Fibroblast of villous mesenchyme (primary cell): ENCODE measurements around the gene ADARB2. TPM values are rescaled to one million over a fixed set of nuclear protein-coding genes. Genes with fewer than 3 reads are reported as not detected.

Experiments used
- DNase-seq: peaks from one replicate; pipeline ENCODE4 v3.0.0-alpha.2; 2010; ENCODE audit warnings: low read depth
- H3K4me3 ChIP-seq: 2 replicates; pipeline ENCODE4 v1.5.1; 2011; ENCODE audit warnings: low read depth, mild to moderate bottlenecking, low read length
- CTCF ChIP-seq: IDR thresholded peaks from 2 replicates; pipeline ENCODE4 v1.5.1; 2012; ENCODE audit warnings: low read depth, mild to moderate bottlenecking, low read length; ENCODE audit not compliant: insufficient read depth
- total RNA-seq: library from RNA; depleted of rRNA; stranded (reverse); fragments of >200 nt; gene quantifications from 2 replicates; pipeline ENCODE4 v1.2.3, GENCODE V29; 2012

Gene ADARB2
- total RNA-seq, 1 donor, result not detected

GRCh38 chr10:1411956-1412355, 325.4 kb downstream of the ADARB2 start:
- TF ChIP-seq CTCF, result no peak
- DNase-seq, result no peak
- H3K4me3 ChIP-seq, result no peak overlapping the region

GRCh38 chr10:1411451-1411850, 325.9 kb downstream of the ADARB2 start:
- TF ChIP-seq CTCF, result no peak
- H3K4me3 ChIP-seq, result no peak overlapping the region
- DNase-seq, result no peak

GRCh38 chr10:1410469-1411395, 326.6 kb downstream of the ADARB2 start:
- no peak overlapping the region for H3K4me3 ChIP-seq
- no peak for DNase-seq
- TF ChIP-seq CTCF, result no peak

GRCh38 chr10:1410032-1410431, 327.3 kb downstream of the ADARB2 start:
- TF ChIP-seq CTCF, result no peak
- DNase-seq, result no peak
- no peak overlapping the region for H3K4me3 ChIP-seq

- DNase-seq, result no peak
- no peak overlapping the region for H3K4me3 ChIP-seq
- TF ChIP-seq CTCF, result no peak
Measured at GRCh38 chr10:1409392-1409791, 327.9 kb downstream of the ADARB2 start.

GRCh38 chr10:1408651-1409367, 328.5 kb downstream of the ADARB2 start:
- no peak for TF ChIP-seq CTCF
- H3K4me3 ChIP-seq, result no peak overlapping the region
- no peak for DNase-seq
